Hepatocyte (in vitro differentiated cells): Measurements from ENCODE around the gene ZC3HAV1. TPM values are rescaled to one million over a fixed set of nuclear protein-coding genes. Genes with fewer than 3 reads are reported as not detected.

Source experiments
- DNase-seq: peaks from one replicate; pipeline ENCODE4 v3.0.0-alpha.2; 2016; ENCODE audit warnings: low spot score
- H2AFZ ChIP-seq: fragments of 200-600 bp; sonication (generic); 2 replicates; pipeline ENCODE4 v1.6.0; 2016; ENCODE audit warnings: antibody characterized with exemption, mild to moderate bottlenecking
- H3K27ac ChIP-seq: fragments of 200-600 bp; sonication (generic); 2 replicates; pipeline ENCODE4 v1.5.1; 2016; ENCODE audit warnings: mild to moderate bottlenecking
- H3K27me3 ChIP-seq: fragments of 200-600 bp; sonication (generic); 2 replicates; pipeline ENCODE4 v1.6.1; 2016
- H3K36me3 ChIP-seq: fragments of 200-600 bp; sonication (generic); replicated peaks from 2 replicates; pipeline ENCODE4 v1.5.1; 2016; ENCODE audit warnings: low read depth; ENCODE audit not compliant: insufficient read depth
- H3K4me1 ChIP-seq: fragments of 200-600 bp; sonication (generic); 2 replicates; pipeline ENCODE4 v1.5.1; 2016; ENCODE audit warnings: mild to moderate bottlenecking, moderate library complexity; ENCODE audit not compliant: insufficient read depth
- H3K4me2 ChIP-seq: fragments of 200-600 bp; sonication (generic); 2 replicates; pipeline ENCODE4 v1.6.0; 2016
- H3K4me3 ChIP-seq: fragments of 200-600 bp; sonication (generic); 2 replicates; pipeline ENCODE4 v1.5.1; 2016; ENCODE audit warnings: mild to moderate bottlenecking
- H3K79me2 ChIP-seq: fragments of 200-600 bp; sonication (generic); 2 replicates; pipeline ENCODE4 v1.6.0; 2017; ENCODE audit warnings: mild to moderate bottlenecking
- H3K9me2 ChIP-seq: fragments of 200-600 bp; sonication (generic); replicated peaks from 2 replicates; pipeline ENCODE4 v1.6.0; 2017; ENCODE audit warnings: mild to moderate bottlenecking; ENCODE audit not compliant: insufficient read depth
- H3K9me3 ChIP-seq: fragments of 200-600 bp; sonication (generic); 2 replicates; pipeline ENCODE4 v1.5.1; 2016; ENCODE audit warnings: low read depth, mild to moderate bottlenecking
- H4K20me1 ChIP-seq: fragments of 200-600 bp; sonication (generic); 2 replicates; pipeline ENCODE4 v1.6.0; 2016; ENCODE audit warnings: mild to moderate bottlenecking; ENCODE audit not compliant: insufficient read depth, poor library complexity, severe bottlenecking
- CTCF ChIP-seq: fragments of 200-600 bp; sonication (generic); IDR thresholded peaks from 2 replicates; pipeline ENCODE4 v1.5.1; 2016; ENCODE audit warnings: antibody characterized with exemption, mild to moderate bottlenecking; ENCODE audit not compliant: poor library complexity
- EZH2 ChIP-seq: fragments of 200-600 bp; sonication (generic); IDR thresholded peaks from 2 replicates; pipeline ENCODE4 v1.6.1; 2016; ENCODE audit warnings: antibody characterized with exemption, mild to moderate bottlenecking, borderline replicate concordance
- EZH2phosphoT487 ChIP-seq: fragments of 200-600 bp; sonication (generic); IDR thresholded peaks from one replicate; pipeline ENCODE4 v1.6.1; 2018; ENCODE audit warnings: antibody characterized with exemption, mild to moderate bottlenecking, low read depth, moderate library complexity; ENCODE audit not compliant: unreplicated experiment, severe bottlenecking
- WGBS: methylation state at CpG from one replicate; pipeline ENCODE4 v1.1.6; 2016; ENCODE audit warnings: low lambda C conversion rate; ENCODE audit errors: missing lambda C conversion rate; 5-methylcytosine and 5-hydroxymethylcytosine counted together
- polyA plus RNA-seq: library from polyadenylated mRNA; unstranded; fragments of >200 nt; fragmentation: Nextera tagmentation; extraction: Ambion mirVana; gene quantifications from 2 replicates; pipeline ENCODE4 v1.2.1, GENCODE V29; 2016
- total RNA-seq: library from RNA; depleted of rRNA; stranded (reverse); fragments of >200 nt; gene quantifications from 2 replicates; pipeline ENCODE4 v1.2.3, GENCODE V29; 2014

Gene ZC3HAV1
- total and polyA plus RNA-seq, 2 experiments from 2014 or later, result 20.4 to 27.9 TPM

GRCh38 chr7:139118234-139118804 lies 8.8 kb upstream of the ZC3HAV1 start:
- Histone ChIP-seq H3K4me1 (no peaks in the 10 kb centered on the region), H3K79me2 (no peaks in the 10 kb centered on the region), H3K4me3 (no peak overlapping the region), H3K27me3 (no peaks in the 10 kb centered on the region), H3K9me2 (no peaks in the 10 kb centered on the region), H2AFZ (peak overlapping the region; percentile 31), H3K27ac (peak overlapping the region; percentile 69), H3K9me3 (no peaks in the 10 kb centered on the region), H4K20me1 (no peaks in the 10 kb centered on the region), H3K4me2 (no peak overlapping the region), H3K36me3 (no peaks in the 10 kb centered on the region)
- DNase-seq, result no peak
- whole genome bisulfite sequencing, result 62% methylated on average over 8 of the region's 8 CpGs
- TF ChIP-seq EZH2 (no peak), EZH2phosphoT487 (no peak), CTCF (no peak)

GRCh38 chr7:139117599-139118233 lies 8.2 kb upstream of the ZC3HAV1 start:
- TF ChIP-seq EZH2phosphoT487 (no peak), CTCF (no peak), EZH2 (no peak)

GRCh38 chr7:139116999-139117398 lies 7.5 kb upstream of the ZC3HAV1 start:
- no peak for DNase-seq
- WGBS, result 91% methylated on average over 3 of the region's 3 CpGs

More at GRCh38 chr7:139117599-139118233, 8.2 kb upstream of the ZC3HAV1 start:
- WGBS, result 86% methylated on average over 5 of the region's 5 CpGs
- H3K36me3 ChIP-seq, result no peaks in the 10 kb centered on the region
- H2AFZ ChIP-seq, result no peak overlapping the region
- no peak overlapping the region for H3K4me2 ChIP-seq
- H3K27ac ChIP-seq, result no peak overlapping the region
- H4K20me1 ChIP-seq, result no peaks in the 10 kb centered on the region
- H3K9me3 ChIP-seq, result no peaks in the 10 kb centered on the region
- H3K9me2 ChIP-seq, result no peaks in the 10 kb centered on the region
- no peaks in the 10 kb centered on the region for H3K79me2 ChIP-seq
- no peaks in the 10 kb centered on the region for H3K4me1 ChIP-seq
- H3K4me3 ChIP-seq, result no peak overlapping the region
- no peak for DNase-seq
- no peaks in the 10 kb centered on the region for H3K27me3 ChIP-seq

More at GRCh38 chr7:139116999-139117398, 7.5 kb upstream of the ZC3HAV1 start:
- Histone ChIP-seq H2AFZ (no peak overlapping the region), H3K9me2 (no peaks in the 10 kb centered on the region), H3K4me2 (no peak overlapping the region), H3K9me3 (no peaks in the 10 kb centered on the region), H3K4me3 (no peak overlapping the region), H3K27me3 (no peaks in the 10 kb centered on the region), H3K36me3 (no peaks in the 10 kb centered on the region), H3K4me1 (no peaks in the 10 kb centered on the region), H3K79me2 (no peaks in the 10 kb centered on the region), H3K27ac (no peak overlapping the region), H4K20me1 (no peaks in the 10 kb centered on the region)
- TF ChIP-seq EZH2phosphoT487 (no peak), EZH2 (no peak), CTCF (no peak)
